ENCODE data around the gene TBC1D22A. TPM values are rescaled to one million over a fixed set of nuclear protein-coding genes. Genes with fewer than 3 reads are reported as not detected.

Gene TBC1D22A
- total and polyA plus RNA-seq, 8 donors = 14.4 to 33.5 (median 15.7) TPM

DNA sequence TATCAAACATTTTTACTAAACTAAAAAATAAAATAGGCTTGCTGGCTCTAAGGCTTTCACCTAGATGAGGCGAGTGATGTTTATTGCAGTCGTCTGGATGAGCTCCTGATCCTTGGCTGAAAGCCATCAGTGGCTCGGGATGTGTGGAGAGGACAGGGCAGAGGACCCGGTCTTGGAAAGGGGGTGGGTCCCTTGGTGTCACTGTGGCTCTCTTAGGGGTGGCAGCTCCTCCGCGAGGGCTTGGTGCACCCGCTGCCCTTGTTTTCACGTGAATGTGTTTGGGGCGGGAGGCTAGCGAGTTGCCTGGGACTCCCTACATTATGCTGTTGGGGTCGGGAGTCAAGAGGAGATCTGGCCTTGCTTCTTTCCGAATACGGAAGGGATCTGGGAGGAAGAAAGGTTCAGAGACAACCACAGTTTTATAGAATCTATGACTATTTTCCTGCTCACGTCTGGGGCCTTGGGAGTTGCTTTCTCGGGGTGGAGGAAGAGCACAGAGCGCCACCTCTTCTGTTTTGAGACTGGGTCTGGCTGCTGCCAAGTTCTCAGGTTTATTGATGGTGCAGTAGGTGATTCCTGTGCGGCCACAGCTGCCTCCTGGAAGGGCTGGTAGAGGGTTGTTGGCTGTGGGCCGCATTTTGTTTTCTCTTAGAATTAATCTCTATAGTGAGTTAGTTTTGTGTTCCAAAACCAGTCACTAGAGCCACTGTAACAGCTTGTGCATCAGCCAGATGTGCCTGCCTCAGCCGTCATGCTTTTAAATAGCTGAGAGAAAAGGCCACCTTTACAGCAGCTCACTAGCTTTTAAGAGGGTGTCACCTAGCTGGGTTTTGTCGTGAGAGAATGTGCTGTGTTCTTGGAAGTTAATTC, 12.8 kb downstream of the TBC1D22A start:
- Histone ChIP-seq H3K27me3 (no peaks in the 10 kb centered on the region), H3K4me1 (peaks cover 12 to 71% of the 10 kb centered on the region in 2 donors), H3K36me3 (no peaks in the 10 kb centered on the region), H3K9me3 (no peaks in the 10 kb centered on the region), H3K27ac (peak overlapping the region; percentile 64 to 91), H3K4me3 (peak overlapping the region in 1 of 2 donors; percentile 14)
- ATAC-seq (no peak), DNase-seq (peak in 1 of 4 donors; percentile 50)
- TF ChIP-seq, protein P1, sequence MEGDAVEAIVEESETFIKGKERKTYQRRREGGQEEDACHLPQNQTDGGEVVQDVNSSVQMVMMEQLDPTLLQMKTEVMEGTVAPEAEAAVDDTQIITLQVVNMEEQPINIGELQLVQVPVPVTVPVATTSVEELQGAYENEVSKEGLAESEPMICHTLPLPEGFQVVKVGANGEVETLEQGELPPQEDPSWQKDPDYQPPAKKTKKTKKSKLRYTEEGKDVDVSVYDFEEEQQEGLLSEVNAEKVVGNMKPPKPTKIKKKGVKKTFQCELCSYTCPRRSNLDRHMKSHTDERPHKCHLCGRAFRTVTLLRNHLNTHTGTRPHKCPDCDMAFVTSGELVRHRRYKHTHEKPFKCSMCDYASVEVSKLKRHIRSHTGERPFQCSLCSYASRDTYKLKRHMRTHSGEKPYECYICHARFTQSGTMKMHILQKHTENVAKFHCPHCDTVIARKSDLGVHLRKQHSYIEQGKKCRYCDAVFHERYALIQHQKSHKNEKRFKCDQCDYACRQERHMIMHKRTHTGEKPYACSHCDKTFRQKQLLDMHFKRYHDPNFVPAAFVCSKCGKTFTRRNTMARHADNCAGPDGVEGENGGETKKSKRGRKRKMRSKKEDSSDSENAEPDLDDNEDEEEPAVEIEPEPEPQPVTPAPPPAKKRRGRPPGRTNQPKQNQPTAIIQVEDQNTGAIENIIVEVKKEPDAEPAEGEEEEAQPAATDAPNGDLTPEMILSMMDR (IDR thresholded peaks at IDR 0.05) = no peak
- intact Hi-C loops (cut with DNase I) = no loop called here

DNA sequence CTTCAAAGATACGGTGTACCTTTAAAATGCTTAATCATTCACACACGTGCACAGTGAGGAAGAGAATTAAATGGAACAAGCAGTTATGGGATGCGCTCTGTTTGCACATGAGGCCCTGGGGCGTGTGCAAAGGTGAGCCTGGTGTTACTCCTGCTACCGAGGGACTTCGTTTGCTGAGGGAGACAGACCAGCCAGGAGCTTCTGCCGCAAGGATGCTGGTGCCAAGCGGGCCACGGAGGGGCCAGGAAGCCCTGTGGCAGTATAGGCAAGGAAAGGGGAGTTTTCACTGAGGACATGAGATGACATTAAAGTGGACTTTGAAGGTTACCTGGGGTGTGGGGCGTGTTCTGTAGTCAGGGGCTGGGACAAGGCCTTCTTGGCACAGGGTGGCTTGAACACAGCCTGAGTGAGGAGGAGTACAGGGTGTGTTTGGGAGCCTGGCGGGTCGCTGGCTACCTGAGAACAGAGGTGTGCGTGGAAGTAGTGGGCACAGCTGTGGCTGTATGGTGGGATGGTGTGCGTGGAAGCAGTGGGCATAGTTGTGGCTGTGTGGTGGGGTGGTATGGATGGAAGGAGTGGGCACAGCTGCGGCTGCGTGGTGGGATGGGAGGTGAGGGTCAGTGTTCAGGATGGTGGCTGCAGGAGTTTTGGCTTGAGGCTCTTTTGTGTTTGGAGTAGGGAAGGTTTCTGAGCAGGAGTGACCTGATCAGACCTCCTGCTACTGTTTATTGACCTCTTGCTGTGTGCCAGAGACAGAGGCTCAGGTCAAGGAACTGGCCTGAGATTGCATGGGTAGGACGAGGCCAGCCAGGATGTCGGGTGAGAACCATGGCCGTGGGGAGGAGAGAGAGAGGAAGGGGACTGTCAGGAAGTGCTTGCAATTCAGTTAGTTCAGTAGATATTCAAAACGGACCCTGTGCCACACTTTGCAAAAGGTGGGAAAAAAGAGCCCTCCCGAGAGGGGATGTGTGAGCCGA, 13.7 kb downstream of the TBC1D22A start:
- ATAC-seq = no peak
- no peaks in the 10 kb centered on the region for H3K27me3 ChIP-seq
- intact Hi-C loops (cut with DNase I) = no loop called here
- no peaks in the 10 kb centered on the region for H3K9me3 ChIP-seq
- TF ChIP-seq, protein P1 (IDR thresholded peaks at IDR 0.05) = no peak
- no peaks in the 10 kb centered on the region for H3K36me3 ChIP-seq
- peak in 1 of 4 donors; percentile 62 for DNase-seq
- peak overlapping the region in 1 of 2 donors; percentile 91 for H3K27ac ChIP-seq
- H3K4me3 ChIP-seq = no peak overlapping the region
- peaks cover 12 to 62% of the 10 kb centered on the region in 2 donors for H3K4me1 ChIP-seq

DNA sequence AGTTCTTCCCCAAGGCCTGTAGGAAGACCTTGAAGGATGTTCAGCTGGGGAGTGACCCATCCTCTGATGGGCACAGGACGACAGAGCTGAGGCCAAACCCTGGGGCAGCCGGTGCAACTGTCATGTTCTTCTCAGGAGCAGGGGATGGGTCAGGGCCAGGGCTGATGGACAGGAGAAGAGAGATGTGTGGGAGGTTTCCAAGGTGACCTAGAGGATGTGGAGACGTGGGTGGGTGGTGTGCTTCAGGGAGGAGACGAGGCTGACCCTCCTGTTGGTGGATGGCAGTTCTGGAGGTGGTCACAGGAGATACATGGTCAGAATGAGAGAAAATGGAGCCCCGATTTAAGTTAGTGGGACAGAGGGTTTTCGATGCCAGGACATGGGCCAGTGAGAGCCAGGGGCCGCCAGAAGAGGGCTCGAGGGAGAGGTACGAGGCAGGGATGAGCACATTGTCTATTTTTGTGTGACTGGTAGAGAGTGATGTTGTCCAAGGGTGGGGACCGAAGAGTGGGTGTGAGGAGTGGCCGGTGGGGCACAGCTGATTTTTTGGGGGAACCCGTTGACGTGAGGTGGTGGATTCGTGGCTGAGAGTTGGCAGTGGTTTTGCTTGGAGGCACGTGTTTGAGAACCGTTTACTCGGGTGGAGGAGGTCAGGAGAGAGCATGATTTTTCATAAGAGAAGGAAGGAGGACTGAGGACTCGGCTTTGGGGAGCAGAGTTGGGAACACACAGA, 14.6 kb downstream of the TBC1D22A start:
- DNase-seq = no peak
- Histone ChIP-seq H3K9me3 (no peaks in the 10 kb centered on the region), H3K27ac (peak overlapping the region in 1 of 2 donors; percentile 28), H3K36me3 (no peaks in the 10 kb centered on the region), H3K27me3 (no peaks in the 10 kb centered on the region), H3K4me3 (no peak overlapping the region), H3K4me1 (peaks cover 12 to 56% of the 10 kb centered on the region in 2 donors)
- intact Hi-C loops (cut with DNase I) = no loop called here
- TF ChIP-seq, protein P1 (IDR thresholded peaks at IDR 0.05) = no peak
- ATAC-seq = no peak

DNA sequence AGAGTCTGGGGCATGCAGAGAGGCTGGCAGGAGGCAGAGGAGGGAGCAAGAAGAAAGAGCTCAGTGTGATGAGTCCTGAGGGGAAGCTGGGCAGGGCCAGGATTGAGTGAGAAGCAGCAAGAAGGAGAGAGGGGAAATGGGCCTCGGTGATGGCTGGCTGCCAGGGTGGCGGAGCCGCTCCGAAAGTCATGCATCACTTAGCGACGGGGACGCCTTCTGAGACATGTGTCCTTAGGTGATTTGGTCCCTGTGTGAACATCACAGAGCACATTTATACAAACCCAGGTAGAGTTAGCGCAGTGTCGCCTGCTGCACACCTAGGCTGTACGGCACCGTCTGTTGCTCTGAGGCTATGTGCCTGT, 15.1 kb downstream of the TBC1D22A start:
- Histone ChIP-seq H3K27ac (peak overlapping the region in 1 of 2 donors; percentile 28), H3K4me3 (no peak overlapping the region), H3K27me3 (no peaks in the 10 kb centered on the region), H3K4me1 (peaks cover 12 to 60% of the 10 kb centered on the region in 2 donors), H3K9me3 (no peaks in the 10 kb centered on the region), H3K36me3 (no peaks in the 10 kb centered on the region)
- peak in 3 of 4 donors; percentile 22 to 86 (median 59) for DNase-seq
- no peak for ATAC-seq
- intact Hi-C loops (cut with DNase I) = no loop called here
- TF ChIP-seq, protein P1 (IDR thresholded peaks at IDR 0.05) = no peak

Data from left lung (tissue), 10 donors.